HG03457 (cell line): ENCODE measurements around the gene OR1E2.
"Not testable (repeated sequence)": the region's sequence is repeated elsewhere in the genome, so short reads cannot be mapped to it uniquely, and the experiment has no call there.

Experiments used
- ATAC-seq: cut with Tn5 transposase; IDR thresholded peaks from one replicate; pipeline ENCODE4 v1.9.1; 2021; ENCODE audit warnings: moderate number of reproducible peaks; ENCODE audit not compliant: unreplicated experiment

Gene OR1E2

GRCh38 chr17:3433741-3434140 lies at the start of gene OR1E2:
OR1E2 (minus strand) TSS chr17:3433841; CDS start chr17:3433841, 0 bp downstream.
- ATAC-seq: no peak

GRCh38 chr17:3482852-3483251 lies 49.2 kb upstream of the OR1E2 start:
- ATAC-seq: no peak

GRCh38 chr17:3479988-3480387 lies 46.3 kb upstream of the OR1E2 start:
- ATAC-seq: no peak

GRCh38 chr17:3475812-3476610 lies 42.4 kb upstream of the OR1E2 start, which contains the start of gene ASPA:
ASPA (plus strand) TSS chr17:3475997; CDS start chr17:3476160, 163 bp downstream.
- no peak for ATAC-seq

GRCh38 chr17:3475251-3475685 lies 41.6 kb upstream of the OR1E2 start:
- ATAC-seq: no peak

- no peak for ATAC-seq
Observed at GRCh38 chr17:3474212-3474611, 40.6 kb upstream of the OR1E2 start.

GRCh38 chr17:3472137-3472536 lies 38.5 kb upstream of the OR1E2 start:
- ATAC-seq: no peak

GRCh38 chr17:3471599-3471998 lies 38.0 kb upstream of the OR1E2 start, which contains the start of gene SPATA22:
SPATA22 (minus strand) TSS chr17:3471819; CDS start chr17:3469325, 2,494 bp downstream.
- ATAC-seq: no peak

- ATAC-seq: no peak
Observed at GRCh38 chr17:3469529-3469928, 35.9 kb upstream of the OR1E2 start.

- ATAC-seq: not testable (repeated sequence)
Observed at GRCh38 chr17:3466355-3466754, 32.7 kb upstream of the OR1E2 start.

- no peak for ATAC-seq
Observed at GRCh38 chr17:3448059-3448665, 14.5 kb upstream of the OR1E2 start.

- no peak for ATAC-seq
Observed at GRCh38 chr17:3447625-3448024, 14.0 kb upstream of the OR1E2 start.

GRCh38 chr17:3440451-3440850 lies 6.8 kb upstream of the OR1E2 start:
- ATAC-seq: no peak

GRCh38 chr17:3438368-3438767 lies 4.7 kb upstream of the OR1E2 start:
- ATAC-seq: no peak

- ATAC-seq: not testable (repeated sequence)
Observed at GRCh38 chr17:3433215-3433614, 426 bp downstream of the OR1E2 start.

- no peak for ATAC-seq
Observed at GRCh38 chr17:3418222-3418621, 15.4 kb downstream of the OR1E2 start.

GRCh38 chr17:3415610-3416009 lies 18.0 kb downstream of the OR1E2 start:
- no peak for ATAC-seq

GRCh38 chr17:3412216-3412615 lies 21.4 kb downstream of the OR1E2 start:
- ATAC-seq: not testable (repeated sequence)

GRCh38 chr17:3411070-3411469 lies 22.6 kb downstream of the OR1E2 start, which contains the start of gene OR3A3:
OR3A3 (plus strand) TSS chr17:3411370.
- no peak for ATAC-seq

GRCh38 chr17:3403856-3404255 lies 29.8 kb downstream of the OR1E2 start:
- ATAC-seq: not testable (repeated sequence)

GRCh38 chr17:3401786-3402185 lies 31.9 kb downstream of the OR1E2 start:
- no peak for ATAC-seq

- ATAC-seq: no peak
Observed at GRCh38 chr17:3400055-3400454, 33.6 kb downstream of the OR1E2 start.
